K562 (cell line): Measurements from ENCODE around the gene GON7.

Experiments used
- DNMT1 ChIP-seq: fragments of 450-650 bp; IDR thresholded peaks from 2 replicates; pipeline ENCODE4 v1.6.1; 2016; ENCODE audit warnings: antibody characterized with exemption, mild to moderate bottlenecking
- EWSR1 ChIP-seq: fragments of 450-650 bp; IDR thresholded peaks from 2 replicates; pipeline ENCODE4 v1.6.1; 2018; ENCODE audit warnings: borderline replicate concordance, mild to moderate bottlenecking, low read depth, moderate library complexity; ENCODE audit not compliant: partially characterized antibody
- NR2F6 ChIP-seq: fragments of 450-650 bp; formaldehyde crosslinking; IDR thresholded peaks from 2 replicates; pipeline ENCODE4 v1.4.0; 2020; ENCODE audit warnings: mild to moderate bottlenecking
- SMAD4 ChIP-seq: fragments of 250-450 bp; sonication (Bioruptor Pico); conservative IDR thresholded peaks from 2 replicates; pipeline ENCODE4 v1.8.0; 2021; ENCODE audit warnings: inconsistent platforms, mild to moderate bottlenecking, moderate library complexity

- TF ChIP-seq EWSR1 (no peak), SMAD4 (CRISPR knock-in tag) (no peak), NR2F6 (no peak), DNMT1 (no peak)
Measured at GRCh38 chr14:93186956-93187355, 19.9 kb downstream of the GON7 start.
